Activated naive CD8-positive, alpha-beta T cell treated with anti-CD3 and anti-CD28 coated beads, Interleukin-2, amount 10 ng/mL, durations not matched to agents 7 days and 5 days (primary cell): ENCODE data around the gene TEX13A. TPM values are rescaled to one million over a fixed set of nuclear protein-coding genes. Genes with fewer than 3 reads are reported as not detected.

Source experiments
- ATAC-seq: fragments of 150-1000 bp; cut with Tn5 transposase; one replicate; pipeline ENCODE4 v1.10.0; 2021; ENCODE audit warnings: low read depth, moderate library complexity
- POLR2A ChIA-PET: fragments of 350-600 bp; sonication (Branson Sonifier 250); formaldehyde crosslinking; loops from one replicate; lab custom pipeline; 2021; ENCODE audit warnings: antibody characterized with exemption; lab: Charles Lee
- DNase-seq: peaks from one replicate; pipeline ENCODE4 v3.0.0; 2021
- H3K27ac Mint-ChIP-seq: one replicate; pipeline ENCODE4 v1.8.0; 2022; ENCODE audit warnings: mild to moderate bottlenecking, mixed read lengths
- H3K27me3 Mint-ChIP-seq: one replicate; pipeline ENCODE4 v1.8.0; 2022; ENCODE audit warnings: mild to moderate bottlenecking, moderate library complexity, mixed read lengths
- H3K36me3 Mint-ChIP-seq: one replicate; pipeline ENCODE4 v1.8.0; 2021; ENCODE audit warnings: mild to moderate bottlenecking, mixed read lengths
- H3K4me1 Mint-ChIP-seq: one replicate; pipeline ENCODE4 v1.8.0; 2021; ENCODE audit warnings: mixed read lengths
- H3K4me3 Mint-ChIP-seq: one replicate; pipeline ENCODE4 v1.8.0; 2022; ENCODE audit warnings: mild to moderate bottlenecking, moderate library complexity, mixed read lengths
- H3K9me3 Mint-ChIP-seq: one replicate; pipeline ENCODE4 v1.8.0; 2021; ENCODE audit warnings: mixed read lengths
- total RNA-seq, 2 experiments: library from RNA; stranded (reverse); gene quantifications; one replicate each; pipeline ENCODE4 v1.2.3, GENCODE V29; 2021

The TEX13A gene
- total RNA-seq, 2 experiments from 2014 or later, result not detected

DNA sequence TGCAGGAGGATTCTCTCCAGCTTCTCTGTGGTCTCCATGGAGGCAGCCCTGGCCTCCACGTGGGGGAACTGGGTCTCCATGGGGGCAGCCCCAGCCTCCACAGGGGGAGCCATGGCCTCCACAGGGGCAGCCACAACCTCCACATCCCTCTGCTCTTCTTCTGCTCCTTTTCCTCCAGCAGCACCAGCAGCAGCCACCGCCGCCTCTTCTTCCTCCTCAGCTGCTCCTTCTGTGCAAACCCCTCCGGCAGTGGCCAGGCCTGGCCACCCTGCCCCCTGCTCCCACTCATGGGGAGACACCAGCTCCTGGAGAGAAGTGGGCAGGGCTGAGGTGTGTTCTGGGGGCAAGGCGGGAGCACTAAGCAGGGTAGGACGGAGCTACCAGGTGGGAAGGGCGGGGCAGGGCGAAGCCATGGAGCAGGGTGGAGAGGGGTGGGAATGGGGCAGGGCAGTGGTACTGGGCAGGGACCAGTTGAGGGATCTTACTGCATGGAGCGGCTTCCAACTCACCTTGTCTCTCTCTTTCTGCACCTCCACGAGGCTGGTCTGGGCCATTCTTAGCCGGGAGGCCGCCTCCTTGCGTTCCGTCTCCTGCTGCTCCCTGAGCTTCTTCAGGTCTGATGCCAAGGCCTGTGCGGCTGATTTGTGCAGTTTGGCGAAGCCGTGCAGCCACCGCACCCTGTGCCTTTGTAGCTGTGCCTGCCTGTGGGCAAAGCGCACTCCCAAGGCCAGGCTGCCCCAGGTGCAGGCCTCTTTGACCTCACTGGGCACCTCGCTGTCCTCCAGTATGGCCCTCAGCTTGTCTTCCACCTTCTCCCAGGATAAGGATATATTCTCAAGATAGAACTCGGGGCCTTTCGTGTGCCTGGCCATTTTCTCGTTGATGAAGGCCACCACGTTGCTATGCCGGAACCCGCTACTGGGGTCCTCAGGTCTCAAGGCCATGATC, 766 bp downstream of the TEX13A start:
- H3K27me3 Mint-ChIP-seq, result no peaks in the 10 kb centered on the region
- no peaks in the 10 kb centered on the region for H3K4me1 Mint-ChIP-seq
- DNase-seq (no peak), ATAC-seq (no peak)
- H3K36me3 Mint-ChIP-seq, result no peaks in the 10 kb centered on the region
- H3K27ac Mint-ChIP-seq, result no peak overlapping the region
- H3K4me3 Mint-ChIP-seq, result no peak overlapping the region
- H3K9me3 Mint-ChIP-seq, result no peaks in the 10 kb centered on the region
- POLR2A ChIA-PET, result no interaction called here

DNA sequence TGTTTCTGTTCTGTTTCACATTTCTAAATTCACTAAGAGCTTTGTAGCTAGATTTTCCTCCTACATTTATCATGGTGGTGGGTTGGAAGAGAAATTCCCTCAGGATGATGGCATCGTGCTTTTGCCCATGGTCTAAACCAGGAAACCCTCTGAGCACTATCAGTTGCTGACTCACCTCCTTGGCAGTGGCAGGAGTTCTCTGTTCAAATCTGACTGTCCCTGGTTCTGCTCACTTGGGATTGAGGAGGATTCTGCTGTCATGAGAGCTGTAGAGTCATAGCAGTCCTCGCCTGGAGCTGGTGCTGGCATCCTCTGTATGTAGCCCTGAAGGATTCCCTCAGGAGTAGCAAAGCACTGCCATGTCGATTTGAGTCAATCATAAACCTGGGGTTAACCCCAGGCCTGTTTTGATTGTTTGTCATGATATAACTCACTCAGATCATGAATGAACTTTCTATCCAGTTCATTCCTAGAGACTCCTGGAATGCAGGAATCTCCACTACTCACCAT, 9.4 kb downstream of the TEX13A start:
- no peak overlapping the region for H3K27ac Mint-ChIP-seq
- POLR2A ChIA-PET, result no interaction called here
- DNase-seq, result no peak
- no peak for ATAC-seq
- H3K27me3 Mint-ChIP-seq, result no peaks in the 10 kb centered on the region
- no peaks in the 10 kb centered on the region for H3K9me3 Mint-ChIP-seq
- H3K4me3 Mint-ChIP-seq, result no peak overlapping the region
- no peaks in the 10 kb centered on the region for H3K36me3 Mint-ChIP-seq
- H3K4me1 Mint-ChIP-seq, result no peaks in the 10 kb centered on the region

DNA sequence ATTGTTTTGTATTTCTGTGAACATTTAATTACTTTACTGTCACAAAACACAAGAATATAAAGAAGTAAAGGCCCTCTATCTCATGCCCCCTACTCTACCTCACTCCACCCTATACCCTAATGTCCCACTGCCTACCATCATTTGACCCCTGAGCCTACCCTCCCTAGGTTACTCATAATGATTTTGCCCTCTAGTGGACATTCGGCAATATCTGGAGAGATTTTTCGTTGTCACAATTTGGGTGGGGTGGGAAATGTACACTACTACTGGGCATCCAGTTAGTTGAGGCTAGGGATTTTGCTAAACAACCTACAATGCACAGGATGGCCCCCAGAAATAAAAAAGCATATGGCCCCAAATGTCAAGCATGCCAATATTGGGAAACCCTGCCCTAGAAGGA, 10.2 kb downstream of the TEX13A start:
- ATAC-seq, result no peak
- Mint-ChIP-seq H3K36me3 (no peaks in the 10 kb centered on the region), H3K4me1 (no peaks in the 10 kb centered on the region), H3K4me3 (no peak overlapping the region), H3K9me3 (no peaks in the 10 kb centered on the region), H3K27ac (no peak overlapping the region), H3K27me3 (no peaks in the 10 kb centered on the region)
- no peak for DNase-seq
- POLR2A ChIA-PET, result no interaction called here

DNA sequence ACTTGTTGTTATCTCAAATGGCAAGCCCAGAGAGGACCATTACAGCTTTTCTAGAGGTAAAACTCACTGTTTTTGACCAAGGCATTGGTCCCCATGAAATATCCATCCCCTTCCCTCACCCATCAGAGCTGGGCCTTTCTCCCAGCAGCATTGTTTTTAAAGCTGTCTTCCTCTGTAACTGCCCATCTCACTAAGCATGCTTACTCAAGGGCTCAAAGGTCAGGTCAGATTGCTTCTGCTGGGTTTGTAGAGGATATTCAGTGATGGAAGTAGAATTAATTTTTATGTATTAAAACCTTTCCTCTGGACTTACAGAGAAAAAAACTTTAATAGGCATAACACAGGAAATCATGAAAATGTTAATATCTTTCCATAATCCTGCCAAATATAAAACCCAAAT, 11.1 kb downstream of the TEX13A start:
- DNase-seq, result no peak
- ATAC-seq, result no peak
- H3K27ac Mint-ChIP-seq, result no peak overlapping the region
- POLR2A ChIA-PET, result no interaction called here
- no peak overlapping the region for H3K4me3 Mint-ChIP-seq
- H3K4me1 Mint-ChIP-seq, result no peaks in the 10 kb centered on the region
- no peaks in the 10 kb centered on the region for H3K36me3 Mint-ChIP-seq
- no peaks in the 10 kb centered on the region for H3K9me3 Mint-ChIP-seq
- no peaks in the 10 kb centered on the region for H3K27me3 Mint-ChIP-seq

DNA sequence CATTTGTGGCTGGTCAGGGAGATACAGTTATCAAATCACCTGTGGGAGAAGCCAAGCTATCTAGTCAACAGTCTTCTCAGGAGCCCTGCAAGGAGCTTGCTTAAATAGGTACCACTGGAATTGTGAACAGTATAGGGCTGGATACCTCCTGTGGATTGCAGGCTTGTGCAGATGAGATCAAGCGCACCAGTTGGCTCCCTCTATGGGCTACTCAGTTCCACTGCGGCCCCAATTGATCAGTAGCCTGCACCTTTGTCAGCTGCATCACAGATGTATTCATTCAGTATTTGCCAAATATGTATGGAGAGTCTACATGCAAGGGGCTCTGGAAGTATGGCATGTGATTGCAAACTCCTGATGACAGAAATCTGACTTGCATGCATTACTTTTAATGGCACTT, 28.6 kb downstream of the TEX13A start:
- Mint-ChIP-seq H3K4me3 (no peak overlapping the region), H3K36me3 (no peaks in the 10 kb centered on the region), H3K27ac (no peak overlapping the region), H3K27me3 (no peaks in the 10 kb centered on the region), H3K4me1 (no peaks in the 10 kb centered on the region), H3K9me3 (no peaks in the 10 kb centered on the region)
- POLR2A ChIA-PET, result no interaction called here
- no peak for ATAC-seq
- DNase-seq, result no peak

DNA sequence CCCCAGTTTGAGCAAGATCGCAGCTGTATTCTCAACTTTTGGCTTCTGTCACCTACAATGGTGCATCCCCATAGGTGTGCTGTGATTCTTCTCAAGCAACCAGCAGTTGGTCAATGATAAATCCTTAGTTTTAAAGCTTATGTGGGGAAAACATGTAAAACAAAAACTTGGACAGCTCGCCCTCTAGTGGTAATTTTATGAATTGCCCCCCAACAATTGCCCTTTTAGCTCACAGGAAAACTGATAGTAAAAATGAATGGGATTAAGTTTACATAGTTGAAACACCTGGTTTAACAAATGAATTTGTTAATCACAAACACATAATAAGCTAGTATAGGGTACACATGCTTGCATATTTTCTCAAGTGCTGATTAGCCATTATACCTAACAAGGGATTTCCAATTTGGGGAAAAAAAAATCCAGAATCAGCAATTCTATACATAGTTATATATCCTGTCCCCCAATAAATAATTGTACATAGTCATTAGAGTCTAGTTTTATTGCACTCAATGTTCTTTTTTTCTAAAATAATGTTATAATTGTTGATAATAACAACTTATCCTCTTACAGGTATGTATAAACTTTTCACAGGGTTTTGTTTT, 30.1 kb downstream of the TEX13A start:
- ATAC-seq, result no peak
- no peak for DNase-seq
- no peaks in the 10 kb centered on the region for H3K9me3 Mint-ChIP-seq
- POLR2A ChIA-PET, result no interaction called here
- H3K4me1 Mint-ChIP-seq, result no peaks in the 10 kb centered on the region
- no peak overlapping the region for H3K4me3 Mint-ChIP-seq
- no peaks in the 10 kb centered on the region for H3K36me3 Mint-ChIP-seq
- no peaks in the 10 kb centered on the region for H3K27me3 Mint-ChIP-seq
- H3K27ac Mint-ChIP-seq, result no peak overlapping the region

DNA sequence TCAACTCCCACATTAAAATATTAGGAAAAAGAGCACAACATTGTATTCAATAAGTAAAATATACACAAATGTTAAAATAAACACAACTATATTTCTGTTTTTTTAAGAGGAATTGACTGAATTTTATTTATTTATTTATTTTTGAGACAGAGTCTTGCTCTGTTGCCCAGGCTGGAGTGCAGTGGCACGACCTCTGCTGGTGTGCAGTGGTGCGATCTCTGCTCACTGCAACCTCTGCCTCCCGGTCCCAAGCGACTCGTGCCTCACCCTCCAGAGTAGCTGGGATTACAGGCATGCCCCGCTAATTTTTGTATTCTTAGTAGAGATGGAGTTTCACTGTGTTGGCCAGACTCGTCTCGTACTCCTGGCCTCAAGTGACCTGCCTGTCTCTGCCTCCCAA, 31.4 kb downstream of the TEX13A start:
- H3K27me3 Mint-ChIP-seq, result no peaks in the 10 kb centered on the region
- H3K36me3 Mint-ChIP-seq, result no peaks in the 10 kb centered on the region
- H3K4me1 Mint-ChIP-seq, result no peaks in the 10 kb centered on the region
- H3K9me3 Mint-ChIP-seq, result no peaks in the 10 kb centered on the region
- DNase-seq (no peak), ATAC-seq (no peak)
- POLR2A ChIA-PET, result no interaction called here
- no peak overlapping the region for H3K4me3 Mint-ChIP-seq
- H3K27ac Mint-ChIP-seq, result no peak overlapping the region

DNA sequence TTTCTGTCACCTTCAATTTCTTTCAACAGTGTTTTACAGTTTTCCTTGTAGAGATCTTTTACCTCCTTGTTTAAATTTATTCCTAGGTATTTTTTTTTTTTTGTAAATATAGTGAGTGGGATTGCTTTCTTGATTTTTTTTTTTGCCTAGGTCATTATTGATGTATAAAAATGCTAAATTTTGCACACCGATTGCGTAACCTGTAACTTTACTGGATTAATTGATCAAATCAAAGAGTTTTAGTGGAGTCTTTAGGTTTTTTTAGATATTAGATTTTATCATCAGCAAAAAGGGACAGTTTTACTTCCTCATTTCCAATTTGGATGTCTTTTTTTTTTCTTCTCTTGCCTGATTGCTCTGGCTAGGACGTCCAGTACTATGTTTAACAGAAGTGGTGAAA, 40.9 kb downstream of the TEX13A start:
- POLR2A ChIA-PET, result no interaction called here
- DNase-seq, result no peak
- no peak for ATAC-seq
- Mint-ChIP-seq H3K27ac (no peak overlapping the region), H3K4me3 (no peak overlapping the region), H3K27me3 (no peaks in the 10 kb centered on the region), H3K36me3 (no peaks in the 10 kb centered on the region), H3K4me1 (no peaks in the 10 kb centered on the region), H3K9me3 (no peaks in the 10 kb centered on the region)

DNA sequence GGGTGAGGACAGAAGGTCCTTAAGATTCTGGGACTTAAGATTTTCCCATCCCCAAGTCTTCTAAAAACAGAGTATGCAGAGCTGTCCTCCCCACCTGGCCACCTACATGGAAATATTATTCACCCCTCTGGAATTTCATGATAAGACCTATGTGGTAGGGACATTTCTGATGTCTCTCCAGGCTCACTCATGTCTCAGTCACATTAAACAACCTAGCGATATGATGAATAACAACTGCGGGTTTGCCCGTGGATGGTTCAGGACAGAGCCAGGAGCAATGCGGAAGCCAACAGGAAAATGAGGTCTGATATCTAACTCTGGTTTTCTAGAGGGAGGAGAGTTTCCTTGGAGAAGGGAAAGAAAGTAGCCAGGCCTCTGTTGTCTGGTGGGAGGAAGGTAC, 47.4 kb downstream of the TEX13A start:
- Mint-ChIP-seq H3K27me3 (no peaks in the 10 kb centered on the region), H3K4me1 (no peaks in the 10 kb centered on the region), H3K27ac (no peak overlapping the region), H3K4me3 (no peak overlapping the region), H3K36me3 (no peaks in the 10 kb centered on the region), H3K9me3 (no peaks in the 10 kb centered on the region)
- POLR2A ChIA-PET, result no interaction called here
- no peak for DNase-seq
- no peak for ATAC-seq
